Measurements from ENCODE around the gene ST3GAL2. TPM values are rescaled to one million over a fixed set of nuclear protein-coding genes. Genes with fewer than 3 reads are reported as not detected.

Gene ST3GAL2
- total and polyA plus RNA-seq, 2 donors (not counting 3 experiments of a cell fraction or from before 2014, with no cell fraction given): 23.0 to 50.4 TPM

Small RNA genes lying within 50 kb of the gene (small RNA-seq; reads per million reads assigned to genes)
- gene RNU6-23P (ENCODE audit: insufficient read depth, insufficient read length, low read depth, low replicate concordance): 0.88 reads per million
- not detected for gene RPS27P26 (ENCODE audit: insufficient read depth, insufficient read length, low read depth, low replicate concordance)

Other genes with a start within 250 kb of the ST3GAL2 start
- gene EXOSC6, start 187.2 kb downstream of the ST3GAL2 start, total RNA-seq: 29.2 and 30.6 TPM in 2 replicates
- 11.6 and 12.6 TPM in 2 replicates for gene EXOSC6, start 187.2 kb downstream of the ST3GAL2 start, polyA plus RNA-seq
- 109 and 110 TPM in 2 replicates for gene AARS1, start 149.6 kb downstream of the ST3GAL2 start, total RNA-seq
- 58.9 and 71.3 TPM in 2 replicates for gene AARS1, start 149.6 kb downstream of the ST3GAL2 start, polyA plus RNA-seq
- 33.6 and 34.3 TPM in 2 replicates for gene DDX19B, start 139.9 kb downstream of the ST3GAL2 start, total RNA-seq
- gene DDX19B, start 139.9 kb downstream of the ST3GAL2 start, polyA plus RNA-seq: 23.8 and 28.1 TPM in 2 replicates
- 41.3 and 41.6 TPM in 2 replicates for gene DDX19A, start 92.2 kb downstream of the ST3GAL2 start, total RNA-seq
- 21.7 and 26.5 TPM in 2 replicates for gene DDX19A, start 92.2 kb downstream of the ST3GAL2 start, polyA plus RNA-seq
- 13.2 and 18.0 TPM in 2 replicates for gene FCSK, start 15.5 kb upstream of the ST3GAL2 start, total RNA-seq
- gene FCSK, start 15.5 kb upstream of the ST3GAL2 start, polyA plus RNA-seq: 11.4 and 12.4 TPM in 2 replicates
- 46.5 and 61.2 TPM in 2 replicates for gene COG4, start 84.5 kb upstream of the ST3GAL2 start, total RNA-seq
- gene COG4, start 84.5 kb upstream of the ST3GAL2 start, polyA plus RNA-seq: 53.7 and 56.2 TPM in 2 replicates
- 303 and 324 TPM in 2 replicates for gene SF3B3, start 84.7 kb upstream of the ST3GAL2 start, total RNA-seq
- 143 and 167 TPM in 2 replicates for gene SF3B3, start 84.7 kb upstream of the ST3GAL2 start, polyA plus RNA-seq
- 0.23 and 0.97 TPM in 2 replicates for gene IL34, start 207.5 kb upstream of the ST3GAL2 start, total RNA-seq
- 0.88 and 1.0 TPM in 2 replicates for gene IL34, start 207.5 kb upstream of the ST3GAL2 start, polyA plus RNA-seq
- 37.6 and 42.3 TPM in 2 replicates for gene MTSS2, start 247.0 kb upstream of the ST3GAL2 start, total RNA-seq
- 38.4 and 41.3 TPM in 2 replicates for gene MTSS2, start 247.0 kb upstream of the ST3GAL2 start, polyA plus RNA-seq

Measured in endothelial cell of umbilical vein (primary cell).